ENCODE results near the gene FOCAD. TPM values are rescaled to one million over a fixed set of nuclear protein-coding genes. Genes with fewer than 3 reads are reported as not detected.
A peak's percentile ranks its signal among the peaks of the same experiment; 100 is the strongest.

FOCAD gene
- total and polyA plus RNA-seq, 12 donors, result 11.7 to 41.3 (median 31.2) TPM

DNA sequence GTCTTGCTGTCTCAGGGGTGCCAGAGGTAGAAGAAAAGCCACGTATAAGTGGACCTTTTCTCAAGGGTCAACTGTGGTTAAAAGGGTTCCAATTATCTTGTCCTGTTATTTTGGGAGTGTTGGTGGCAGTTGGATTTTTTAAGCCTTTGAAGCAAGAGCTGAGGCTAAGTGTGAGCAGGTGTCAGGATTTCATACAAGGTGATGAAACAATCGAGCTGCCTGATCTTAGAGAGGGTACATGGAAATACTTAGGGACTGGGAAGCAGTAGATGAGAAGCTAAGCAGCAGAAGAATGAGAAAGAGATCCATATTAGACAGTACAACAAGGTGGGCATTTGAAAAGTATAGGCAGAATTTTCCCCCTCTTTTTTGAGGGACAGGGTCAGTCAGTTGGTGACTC, 23.6 kb downstream of the FOCAD start:
- DNase-seq (no peak), ATAC-seq (no peak)
- TF ChIP-seq, protein P1, sequence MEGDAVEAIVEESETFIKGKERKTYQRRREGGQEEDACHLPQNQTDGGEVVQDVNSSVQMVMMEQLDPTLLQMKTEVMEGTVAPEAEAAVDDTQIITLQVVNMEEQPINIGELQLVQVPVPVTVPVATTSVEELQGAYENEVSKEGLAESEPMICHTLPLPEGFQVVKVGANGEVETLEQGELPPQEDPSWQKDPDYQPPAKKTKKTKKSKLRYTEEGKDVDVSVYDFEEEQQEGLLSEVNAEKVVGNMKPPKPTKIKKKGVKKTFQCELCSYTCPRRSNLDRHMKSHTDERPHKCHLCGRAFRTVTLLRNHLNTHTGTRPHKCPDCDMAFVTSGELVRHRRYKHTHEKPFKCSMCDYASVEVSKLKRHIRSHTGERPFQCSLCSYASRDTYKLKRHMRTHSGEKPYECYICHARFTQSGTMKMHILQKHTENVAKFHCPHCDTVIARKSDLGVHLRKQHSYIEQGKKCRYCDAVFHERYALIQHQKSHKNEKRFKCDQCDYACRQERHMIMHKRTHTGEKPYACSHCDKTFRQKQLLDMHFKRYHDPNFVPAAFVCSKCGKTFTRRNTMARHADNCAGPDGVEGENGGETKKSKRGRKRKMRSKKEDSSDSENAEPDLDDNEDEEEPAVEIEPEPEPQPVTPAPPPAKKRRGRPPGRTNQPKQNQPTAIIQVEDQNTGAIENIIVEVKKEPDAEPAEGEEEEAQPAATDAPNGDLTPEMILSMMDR (IDR thresholded peaks at IDR 0.05), result no peak
- no peaks in the 10 kb centered on the region for H3K27me3 ChIP-seq
- peaks cover 0 to 20% (median 0%) of the 10 kb centered on the region in 9 donors for H3K4me1 ChIP-seq
- H3K27ac ChIP-seq, result no peak overlapping the region
- WGBS, 2 donors, result 73 to 76% methylated on average over 2 of the region's 2 CpGs
- intact Hi-C loops (cut with DNase I), result no loop called here
- H3K4me3 ChIP-seq, result no peak overlapping the region
- H3K9me3 ChIP-seq, result no peaks in the 10 kb centered on the region
- no peaks in the 10 kb centered on the region for H3K36me3 ChIP-seq

DNA sequence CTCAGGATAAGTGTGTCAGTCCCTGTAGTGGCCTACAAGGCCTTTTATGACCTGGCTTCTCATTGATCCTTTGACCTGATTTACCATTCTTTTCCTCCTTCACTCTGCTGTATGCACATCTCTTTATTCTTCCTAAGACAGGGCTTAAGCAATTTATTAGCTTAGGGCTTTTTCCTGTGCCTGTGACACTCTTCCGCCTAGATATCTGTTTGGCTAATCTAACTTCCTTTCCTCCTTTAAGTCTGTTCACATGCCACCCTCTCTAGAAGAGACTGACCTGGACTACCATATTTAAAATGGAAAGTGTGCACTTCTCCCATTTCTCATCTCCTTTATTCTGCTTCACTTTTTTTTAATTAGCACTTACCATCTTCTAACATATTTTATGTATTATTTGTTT, 29.1 kb downstream of the FOCAD start:
- intact Hi-C loops (cut with DNase I), result no loop called here
- ATAC-seq, result no peak
- H3K27ac ChIP-seq, result no peak overlapping the region
- TF ChIP-seq, protein P1 (IDR thresholded peaks at IDR 0.05), result no peak
- H3K27me3 ChIP-seq, result no peaks in the 10 kb centered on the region
- WGBS, 2 donors, result 68 to 89% methylated on average over 1 of the region's 1 CpG
- H3K36me3 ChIP-seq, result peaks cover 0 to 22% (median 0%) of the 10 kb centered on the region in 9 donors
- H3K4me1 ChIP-seq, result peaks cover 0 to 31% (median 10%) of the 10 kb centered on the region in 9 donors
- H3K4me3 ChIP-seq, result no peak overlapping the region
- no peak for DNase-seq
- H3K9me3 ChIP-seq, result no peaks in the 10 kb centered on the region

DNA sequence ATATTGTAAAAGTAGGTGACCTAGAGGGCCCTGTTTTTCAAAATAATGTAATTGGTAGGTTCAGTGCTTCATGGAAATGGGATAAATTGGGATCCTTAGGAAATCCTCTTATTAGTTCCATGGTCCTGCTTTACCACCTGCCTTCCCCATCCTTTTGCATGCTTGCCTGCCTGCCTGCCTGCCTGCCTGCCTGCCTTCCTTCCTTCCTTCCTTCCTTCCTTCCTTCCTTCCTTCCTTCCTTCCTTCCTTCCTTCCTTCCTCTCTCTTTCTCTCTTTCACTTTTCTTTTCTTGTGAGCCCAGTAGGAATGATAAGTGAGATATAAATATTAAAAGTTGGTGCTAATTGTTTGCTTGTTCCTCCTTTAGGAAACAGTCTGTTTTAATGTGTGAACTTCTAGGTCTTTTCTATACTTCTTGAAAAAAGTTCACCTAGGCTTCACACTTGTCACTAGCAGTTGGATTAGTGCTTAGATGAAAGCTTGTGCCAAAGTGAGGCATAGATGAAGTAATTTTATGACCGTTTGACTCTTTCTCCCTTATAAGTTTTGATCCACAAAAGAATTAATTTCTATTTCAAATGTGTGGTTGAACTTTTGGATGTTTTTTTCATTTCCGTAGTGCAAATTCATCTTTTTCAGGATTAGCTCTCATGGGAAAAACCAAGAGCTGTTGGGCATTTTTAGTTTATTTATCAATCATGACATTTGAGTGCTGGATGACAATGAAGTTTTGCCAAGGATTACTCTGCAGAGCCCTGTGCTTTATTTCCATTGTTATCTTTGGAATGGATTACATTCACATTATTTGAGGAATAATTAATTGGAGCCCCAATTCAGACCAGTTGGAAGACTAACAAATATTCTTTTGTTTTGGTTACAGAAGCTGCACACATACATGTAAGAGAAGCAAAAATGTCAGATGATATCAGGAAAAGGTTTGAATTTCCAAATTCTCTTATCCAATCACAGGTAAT, 30.7 kb downstream of the FOCAD start:
- TF ChIP-seq, protein P1 (IDR thresholded peaks at IDR 0.05), result no peak
- 50 to 62% methylated on average over 2 of the region's 2 CpGs for WGBS, 2 donors
- H3K27me3 ChIP-seq, result no peaks in the 10 kb centered on the region
- peak overlapping the region in 1 of 10 donors; percentile 23 for H3K27ac ChIP-seq
- H3K9me3 ChIP-seq, result no peaks in the 10 kb centered on the region
- peaks cover 0 to 29% (median 9%) of the 10 kb centered on the region in 9 donors for H3K4me1 ChIP-seq
- peaks cover 0 to 27% (median 0%) of the 10 kb centered on the region in 9 donors for H3K36me3 ChIP-seq
- intact Hi-C loops (cut with DNase I), result no loop called here
- ATAC-seq (no peak), DNase-seq (no peak)
- H3K4me3 ChIP-seq, result no peak overlapping the region

DNA sequence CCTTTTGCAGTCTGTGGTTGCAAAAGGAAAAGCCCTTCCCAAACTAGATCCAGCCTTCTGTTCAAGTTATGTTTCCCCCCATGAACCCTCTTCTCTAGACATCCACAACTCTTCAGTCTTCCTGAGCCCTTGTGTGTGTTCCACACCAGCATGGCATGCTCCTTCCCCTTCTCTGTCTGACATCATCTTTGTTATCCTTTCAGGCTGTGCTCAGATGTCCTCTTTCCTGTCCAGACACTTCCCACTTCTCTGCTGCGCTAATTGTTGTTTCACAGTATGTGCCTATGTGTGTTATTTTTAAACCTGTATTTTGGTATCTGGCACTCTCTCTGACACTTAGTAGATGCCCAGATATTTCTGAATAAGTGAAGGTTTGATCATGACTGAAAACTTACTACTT, 38.2 kb downstream of the FOCAD start:
- ATAC-seq (peak in 6 of 8 donors; percentile 37 to 98 (median 94)), DNase-seq (peak in 1 of 2 donors; percentile 8)
- Histone ChIP-seq H3K27ac (peak overlapping the region in 1 of 10 donors; percentile 54), H3K4me3 (no peak overlapping the region), H3K36me3 (peaks cover 0 to 50% (median 0%) of the 10 kb centered on the region in 9 donors), H3K9me3 (no peaks in the 10 kb centered on the region), H3K4me1 (peaks cover 0 to 29% (median 8%) of the 10 kb centered on the region in 9 donors), H3K27me3 (no peaks in the 10 kb centered on the region)
- intact Hi-C loops (cut with DNase I), result no loop called here
- TF ChIP-seq, protein P1 (IDR thresholded peaks at IDR 0.05), result no peak
- 43 to 47% methylated on average over 1 of the region's 1 CpG for WGBS, 2 donors

Measured in heart right ventricle (tissue), 16 donors.